SK-N-SH (cell line): Measurements from ENCODE around the gene CBFA2T2. TPM values are rescaled to one million over a fixed set of nuclear protein-coding genes. Genes with fewer than 3 reads are reported as not detected.
A peak's percentile ranks its signal among the peaks of the same experiment; 100 is the strongest.

Experiments
- CTCF ChIA-PET: fragments of 300-600, 350-600 bp; formaldehyde crosslinking; extraction: SDS; loops from one replicate; lab custom pipeline; 2021; lab: Yijun Ruan, JAX
- POLR2A ChIA-PET: fragments of 350-600 bp; sonication (Branson Sonifier 250); formaldehyde crosslinking; extraction: SDS; loops from one replicate; lab custom pipeline; 2020; ENCODE audit warnings: antibody characterized with exemption, inconsistent platforms; lab: Yijun Ruan, JAX
- DNase-seq: peaks from one replicate; pipeline ENCODE4 v3.0.0; 2012
- H2AFZ ChIP-seq: fragments of 200-600 bp; sonication (generic); 2 replicates; pipeline ENCODE4 v1.8.1; 2016; ENCODE audit warnings: antibody characterized with exemption, mild to moderate bottlenecking, low read depth
- H3F3A ChIP-seq: fragments of 200-600 bp; sonication (generic); replicated peaks from 2 replicates; pipeline ENCODE3; 2016; ENCODE audit warnings: antibody characterized with exemption, mild to moderate bottlenecking; ENCODE audit not compliant: insufficient read depth
- H3K27ac ChIP-seq, 2 experiments: fragments of 200-500 bp in 1 of 2; fragments of 200-600 bp in 1 of 2; sonication (Bioruptor generic) in 1 of 2; sonication (generic), shearing (Covaris generic) in 1 of 2; 2 replicates each; pipeline versions ENCODE4 v1.5.1 to v1.6.1; 2014 to 2016; ENCODE audit warnings: low read depth in 2 of 2, inconsistent platforms in 1 of 2, low read length in 1 of 2, mild to moderate bottlenecking in 1 of 2, mixed read lengths in 1 of 2
- H3K27me3 ChIP-seq: fragments of 200-600 bp; sonication (generic), shearing (Covaris generic); 2 replicates; pipeline ENCODE4 v1.6.1; 2016; ENCODE audit warnings: mixed run types; ENCODE audit not compliant: insufficient read depth
- H3K36me3 ChIP-seq, 2 experiments: fragments of 200-500 bp in 1 of 2; fragments of 200-600 bp in 1 of 2; sonication (Bioruptor generic) in 1 of 2; sonication (generic) in 1 of 2; replicated peaks in 1 of 2; 2 replicates each; pipeline versions ENCODE3 to v1.5.1; 2014 to 2016; ENCODE audit warnings: low read length in 1 of 2, mild to moderate bottlenecking in 1 of 2; ENCODE audit not compliant: insufficient read depth in 2 of 2, control insufficient read depth in 1 of 2
- H3K4me1 ChIP-seq, 2 experiments: fragments of 200-500 bp in 1 of 2; fragments of 200-600 bp in 1 of 2; sonication (Bioruptor generic) in 1 of 2; sonication (generic), shearing (Covaris generic) in 1 of 2; 2 replicates each; pipeline versions ENCODE4 v1.5.1 to v1.6.1; 2014 to 2016; ENCODE audit warnings: low read depth in 1 of 2, low read length in 1 of 2, mixed run types in 1 of 2; ENCODE audit not compliant: insufficient read depth in 2 of 2, control insufficient read depth in 1 of 2
- H3K4me2 ChIP-seq: fragments of 200-600 bp; sonication (generic), shearing (Covaris generic); 2 replicates; pipeline ENCODE4 v1.6.1; 2017; ENCODE audit warnings: mixed run types
- H3K4me3 ChIP-seq, 2 experiments: fragments of 200-500 bp in 1 of 2; fragments of 200-600 bp in 1 of 2; sonication (Bioruptor generic) in 1 of 2; sonication (generic), shearing (Covaris generic) in 1 of 2; 2 replicates each; pipeline versions ENCODE4 v1.5.1 to v1.8.1; 2014 to 2016; ENCODE audit warnings: low read depth in 2 of 2, inconsistent platforms in 1 of 2, low read length in 1 of 2, mild to moderate bottlenecking in 1 of 2, mixed read lengths in 1 of 2, moderate library complexity in 1 of 2
- H3K79me2 ChIP-seq: fragments of 200-600 bp; sonication (generic); 2 replicates; pipeline ENCODE4 v1.8.1; 2017; ENCODE audit warnings: mild to moderate bottlenecking; ENCODE audit not compliant: insufficient read depth
- H3K9ac ChIP-seq: fragments of 200-600 bp; sonication (generic); 2 replicates; pipeline ENCODE4 v1.6.1; 2017; ENCODE audit warnings: mixed run types
- H3K9me2 ChIP-seq: fragments of 200-600 bp; sonication (generic); 2 replicates; pipeline ENCODE4 v1.6.1; 2017; ENCODE audit warnings: mixed run types
- H3K9me3 ChIP-seq: fragments of 200-600 bp; sonication (generic); 2 replicates; pipeline ENCODE4 v1.6.1; 2017; ENCODE audit warnings: mixed run types, mild to moderate bottlenecking, moderate library complexity
- H4K20me1 ChIP-seq: fragments of 200-600 bp; sonication (generic); 2 replicates; pipeline ENCODE4 v1.6.1; 2017; ENCODE audit warnings: mild to moderate bottlenecking, mixed run types; ENCODE audit not compliant: insufficient read depth
- CTCF ChIP-seq: fragments of 200-600 bp; sonication (generic); IDR thresholded peaks from 2 replicates; pipeline ENCODE4 v1.6.1; 2017; ENCODE audit warnings: antibody characterized with exemption, mild to moderate bottlenecking, moderate library complexity
- FOSL2 ChIP-seq: IDR thresholded peaks from 2 replicates; pipeline ENCODE4 v1.4.0; 2012; ENCODE audit warnings: low read depth, mild to moderate bottlenecking, moderate library complexity, borderline replicate concordance
- FOXM1 ChIP-seq: IDR thresholded peaks from 2 replicates; pipeline ENCODE4 v1.4.0; 2012; ENCODE audit warnings: low read depth, mild to moderate bottlenecking
- GATA2 ChIP-seq: sonication (generic); formaldehyde crosslinking; IDR thresholded peaks from 2 replicates; pipeline ENCODE4 v1.5.0; 2020; ENCODE audit warnings: mild to moderate bottlenecking, missing genetic modification reagents
- MEF2A ChIP-seq: IDR thresholded peaks from 2 replicates; pipeline ENCODE4 v1.4.0; 2012; ENCODE audit warnings: low read depth, borderline replicate concordance
- NFIC ChIP-seq: IDR thresholded peaks from 2 replicates; pipeline ENCODE4 v1.4.0; 2012; ENCODE audit warnings: borderline replicate concordance
- NRF1 ChIP-seq: IDR thresholded peaks from 2 replicates; pipeline ENCODE4 v1.6.1; 2012; ENCODE audit warnings: low read depth, mild to moderate bottlenecking, low read length
- PBX3 ChIP-seq: IDR thresholded peaks from 2 replicates; pipeline ENCODE4; 2012
- POLR2AphosphoS5 ChIP-seq: IDR thresholded peaks from 2 replicates; pipeline ENCODE4 v1.6.1; 2012; ENCODE audit warnings: low read depth, low read length
- RFX5 ChIP-seq: IDR thresholded peaks from 2 replicates; pipeline ENCODE4 v1.6.1; 2012; ENCODE audit warnings: mild to moderate bottlenecking, improper control_type of control experiment, low read length
- TAF1 ChIP-seq: IDR thresholded peaks from 2 replicates; pipeline ENCODE4 v1.6.1; 2012; ENCODE audit warnings: low read depth, mild to moderate bottlenecking, low read length, moderate library complexity, borderline replicate concordance
- TCF12 ChIP-seq: IDR thresholded peaks from 2 replicates; pipeline ENCODE4 v1.4.0; 2012
- TEAD4 ChIP-seq: IDR thresholded peaks from 2 replicates; pipeline ENCODE4 v1.4.0; 2012; ENCODE audit warnings: mild to moderate bottlenecking, borderline replicate concordance; ENCODE audit not compliant: insufficient read depth
- USF1 ChIP-seq: IDR thresholded peaks from 2 replicates; pipeline ENCODE4 v1.4.0; 2012; ENCODE audit warnings: low read depth, borderline replicate concordance
- USF2 ChIP-seq: fragments of 150-350 bp; IDR thresholded peaks from 2 replicates; pipeline ENCODE4 v1.6.1; 2017; ENCODE audit warnings: antibody characterized with exemption, low read length, low read depth, borderline replicate concordance
- YY1 ChIP-seq: IDR thresholded peaks from 2 replicates; pipeline ENCODE4 v1.4.0; 2012; ENCODE audit warnings: low read depth, mild to moderate bottlenecking
- WGBS: methylation state at CpG from one replicate; pipeline ENCODE4 v1.1.6; 2017; ENCODE audit warnings: low lambda C conversion rate; 5-methylcytosine and 5-hydroxymethylcytosine counted together
- polyA plus RNA-seq, 3 experiments: library from polyadenylated mRNA; depleted of rRNA; stranded (reverse); fragments of >200 nt; gene quantifications; 2 replicates each; pipeline ENCODE4 v1.2.3, GENCODE V29; 2012
- TF ChIP-seq, protein P1 (sequence below): IDR thresholded peaks from 2 replicates; pipeline ENCODE4 v1.6.1; 2012; ENCODE audit warnings: mild to moderate bottlenecking, low read depth, low read length, moderate library complexity
- TF ChIP-seq, protein P2 (sequence below): fragments of 150-350 bp; IDR thresholded peaks from 2 replicates; pipeline ENCODE4 v1.6.1; 2016; ENCODE audit warnings: mild to moderate bottlenecking, low read depth, low read length
- TF ChIP-seq, protein P3 (sequence below): IDR thresholded peaks from 2 replicates; pipeline ENCODE4 v1.4.0; 2012; ENCODE audit warnings: low read depth, borderline replicate concordance

The CBFA2T2 gene
- polyA plus RNA-seq, 1 of the 3 experiments (the other 2 are of a cell fraction), result 11.0 TPM

- DNase-seq, result no peak
- H2AFZ ChIP-seq, result no peak overlapping the region
- H3K4me3 ChIP-seq, result no peak overlapping the region
- peaks cover 13 to 51% of the 10 kb centered on the region in 2 experiments; a peak in 3 of 4 replicates for H3K4me1 ChIP-seq
- WGBS, result 87% methylated on average over 10 of the region's 11 CpGs
- CTCF ChIA-PET, result interaction anchor here (0.9 to 9.2 kb wide), 7 partner anchors 18 to 203 kb away, joined by 3 to 114 read pairs (median 4); partner anchors contain the start of genes ACTL10 and C20orf144
- no peaks in the 10 kb centered on the region for H3K9me3 ChIP-seq
- H3K9ac ChIP-seq, result no peak overlapping the region
- peaks cover 3 to 16% of the 10 kb centered on the region in 2 experiments for H3K36me3 ChIP-seq
- no peaks in the 10 kb centered on the region for H3K9me2 ChIP-seq
- peaks cover 32% of the 10 kb centered on the region for H4K20me1 ChIP-seq
- POLR2A ChIA-PET, result interaction anchor here (1.7 kb wide), 1 partner anchor 19 kb away, joined by 4 read pairs; the partner anchor contains the start of gene ACTL10
- no peaks in the 10 kb centered on the region for H3K79me2 ChIP-seq
- peak overlapping the region in 1 of 2 experiments; percentile 93; a peak in 2 of 4 replicates for H3K27ac ChIP-seq
- peaks cover 20% of the 10 kb centered on the region for H3F3A ChIP-seq
- TF ChIP-seq NFIC (no peak), FOSL2 (no peak), TCF12 (no peak), USF1 (no peak), PBX3 (no peak), RFX5 (no peak), USF2 (no peak), POLR2AphosphoS5 (no peak), TEAD4 (no peak), TAF1 (no peak), FOXM1 (no peak), MEF2A (no peak), YY1 (no peak), NRF1 (no peak), CTCF (no peak), GATA2 (CRISPR knock-in tag) (no peak)
- TF ChIP-seq, protein P1, sequence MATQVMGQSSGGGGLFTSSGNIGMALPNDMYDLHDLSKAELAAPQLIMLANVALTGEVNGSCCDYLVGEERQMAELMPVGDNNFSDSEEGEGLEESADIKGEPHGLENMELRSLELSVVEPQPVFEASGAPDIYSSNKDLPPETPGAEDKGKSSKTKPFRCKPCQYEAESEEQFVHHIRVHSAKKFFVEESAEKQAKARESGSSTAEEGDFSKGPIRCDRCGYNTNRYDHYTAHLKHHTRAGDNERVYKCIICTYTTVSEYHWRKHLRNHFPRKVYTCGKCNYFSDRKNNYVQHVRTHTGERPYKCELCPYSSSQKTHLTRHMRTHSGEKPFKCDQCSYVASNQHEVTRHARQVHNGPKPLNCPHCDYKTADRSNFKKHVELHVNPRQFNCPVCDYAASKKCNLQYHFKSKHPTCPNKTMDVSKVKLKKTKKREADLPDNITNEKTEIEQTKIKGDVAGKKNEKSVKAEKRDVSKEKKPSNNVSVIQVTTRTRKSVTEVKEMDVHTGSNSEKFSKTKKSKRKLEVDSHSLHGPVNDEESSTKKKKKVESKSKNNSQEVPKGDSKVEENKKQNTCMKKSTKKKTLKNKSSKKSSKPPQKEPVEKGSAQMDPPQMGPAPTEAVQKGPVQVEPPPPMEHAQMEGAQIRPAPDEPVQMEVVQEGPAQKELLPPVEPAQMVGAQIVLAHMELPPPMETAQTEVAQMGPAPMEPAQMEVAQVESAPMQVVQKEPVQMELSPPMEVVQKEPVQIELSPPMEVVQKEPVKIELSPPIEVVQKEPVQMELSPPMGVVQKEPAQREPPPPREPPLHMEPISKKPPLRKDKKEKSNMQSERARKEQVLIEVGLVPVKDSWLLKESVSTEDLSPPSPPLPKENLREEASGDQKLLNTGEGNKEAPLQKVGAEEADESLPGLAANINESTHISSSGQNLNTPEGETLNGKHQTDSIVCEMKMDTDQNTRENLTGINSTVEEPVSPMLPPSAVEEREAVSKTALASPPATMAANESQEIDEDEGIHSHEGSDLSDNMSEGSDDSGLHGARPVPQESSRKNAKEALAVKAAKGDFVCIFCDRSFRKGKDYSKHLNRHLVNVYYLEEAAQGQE, result no peak
- TF ChIP-seq, protein P2, sequence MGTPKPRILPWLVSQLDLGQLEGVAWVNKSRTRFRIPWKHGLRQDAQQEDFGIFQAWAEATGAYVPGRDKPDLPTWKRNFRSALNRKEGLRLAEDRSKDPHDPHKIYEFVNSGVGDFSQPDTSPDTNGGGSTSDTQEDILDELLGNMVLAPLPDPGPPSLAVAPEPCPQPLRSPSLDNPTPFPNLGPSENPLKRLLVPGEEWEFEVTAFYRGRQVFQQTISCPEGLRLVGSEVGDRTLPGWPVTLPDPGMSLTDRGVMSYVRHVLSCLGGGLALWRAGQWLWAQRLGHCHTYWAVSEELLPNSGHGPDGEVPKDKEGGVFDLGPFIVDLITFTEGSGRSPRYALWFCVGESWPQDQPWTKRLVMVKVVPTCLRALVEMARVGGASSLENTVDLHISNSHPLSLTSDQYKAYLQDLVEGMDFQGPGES, result no peak
- TF ChIP-seq, protein P3, sequence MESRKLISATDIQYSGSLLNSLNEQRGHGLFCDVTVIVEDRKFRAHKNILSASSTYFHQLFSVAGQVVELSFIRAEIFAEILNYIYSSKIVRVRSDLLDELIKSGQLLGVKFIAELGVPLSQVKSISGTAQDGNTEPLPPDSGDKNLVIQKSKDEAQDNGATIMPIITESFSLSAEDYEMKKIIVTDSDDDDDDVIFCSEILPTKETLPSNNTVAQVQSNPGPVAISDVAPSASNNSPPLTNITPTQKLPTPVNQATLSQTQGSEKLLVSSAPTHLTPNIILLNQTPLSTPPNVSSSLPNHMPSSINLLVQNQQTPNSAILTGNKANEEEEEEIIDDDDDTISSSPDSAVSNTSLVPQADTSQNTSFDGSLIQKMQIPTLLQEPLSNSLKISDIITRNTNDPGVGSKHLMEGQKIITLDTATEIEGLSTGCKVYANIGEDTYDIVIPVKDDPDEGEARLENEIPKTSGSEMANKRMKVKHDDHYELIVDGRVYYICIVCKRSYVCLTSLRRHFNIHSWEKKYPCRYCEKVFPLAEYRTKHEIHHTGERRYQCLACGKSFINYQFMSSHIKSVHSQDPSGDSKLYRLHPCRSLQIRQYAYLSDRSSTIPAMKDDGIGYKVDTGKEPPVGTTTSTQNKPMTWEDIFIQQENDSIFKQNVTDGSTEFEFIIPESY, result no peak
- H3K4me2 ChIP-seq, result peak overlapping the region; percentile 46; the same call in 1 of the 2 replicates
- no peaks in the 10 kb centered on the region for H3K27me3 ChIP-seq
These were observed 157.9 kb downstream of the CBFA2T2 start for GRCh38 chr20:33647603-33648395.
